ENCODE results near the gene TFF2. TPM values are rescaled to one million over a fixed set of nuclear protein-coding genes. Genes with fewer than 3 reads are reported as not detected.

TFF2 gene
- total and polyA plus RNA-seq, 12 donors = not detected

DNA sequence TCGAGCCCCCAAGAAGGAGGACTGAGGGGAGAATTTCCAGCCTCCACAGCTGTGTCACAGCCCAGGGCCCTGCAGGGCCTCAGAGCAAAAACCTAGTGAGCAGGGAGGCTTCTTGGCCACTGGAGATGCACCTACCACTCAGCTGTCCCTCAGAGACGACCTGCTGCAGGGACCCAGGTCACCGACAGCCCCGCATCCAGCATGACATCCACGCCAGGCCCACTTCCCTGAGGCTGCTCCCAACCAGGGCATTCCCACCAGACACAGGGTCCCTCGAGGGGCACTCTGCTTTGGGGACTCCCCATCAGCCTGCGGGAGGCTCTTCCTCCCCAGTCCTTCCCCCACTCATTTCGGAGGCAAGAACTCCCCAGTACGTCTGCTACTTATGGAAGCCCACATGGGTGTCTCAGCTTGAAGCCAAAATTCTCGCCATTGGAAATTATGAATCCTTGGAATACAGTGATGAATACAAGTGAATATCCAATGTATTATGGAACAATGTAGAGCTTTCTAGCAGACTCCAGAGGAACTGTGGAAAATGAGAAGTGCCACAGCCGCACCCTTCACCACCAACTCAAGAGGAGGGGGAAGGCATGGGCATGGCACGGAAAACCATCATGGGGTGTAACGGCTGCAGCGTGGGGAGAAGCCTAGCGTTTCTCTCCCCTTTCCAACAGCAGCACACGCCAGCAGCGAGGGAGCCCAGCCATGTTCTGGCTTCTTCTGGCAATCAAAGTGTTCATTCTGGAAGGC is 42.5 kb downstream of the TFF2 start:
- H3K27me3 ChIP-seq = peaks cover 0 to 53% (median 15%) of the 10 kb centered on the region in 7 donors
- H3K4me1 ChIP-seq = peaks cover 0 to 27% (median 21%) of the 10 kb centered on the region in 9 donors
- no peak overlapping the region for H3K4me3 ChIP-seq
- ATAC-seq (no peak), DNase-seq (no peak)
- WGBS, 2 donors = 84 to 90% methylated on average over 17 of the region's 17 CpGs
- TF ChIP-seq, protein P1, sequence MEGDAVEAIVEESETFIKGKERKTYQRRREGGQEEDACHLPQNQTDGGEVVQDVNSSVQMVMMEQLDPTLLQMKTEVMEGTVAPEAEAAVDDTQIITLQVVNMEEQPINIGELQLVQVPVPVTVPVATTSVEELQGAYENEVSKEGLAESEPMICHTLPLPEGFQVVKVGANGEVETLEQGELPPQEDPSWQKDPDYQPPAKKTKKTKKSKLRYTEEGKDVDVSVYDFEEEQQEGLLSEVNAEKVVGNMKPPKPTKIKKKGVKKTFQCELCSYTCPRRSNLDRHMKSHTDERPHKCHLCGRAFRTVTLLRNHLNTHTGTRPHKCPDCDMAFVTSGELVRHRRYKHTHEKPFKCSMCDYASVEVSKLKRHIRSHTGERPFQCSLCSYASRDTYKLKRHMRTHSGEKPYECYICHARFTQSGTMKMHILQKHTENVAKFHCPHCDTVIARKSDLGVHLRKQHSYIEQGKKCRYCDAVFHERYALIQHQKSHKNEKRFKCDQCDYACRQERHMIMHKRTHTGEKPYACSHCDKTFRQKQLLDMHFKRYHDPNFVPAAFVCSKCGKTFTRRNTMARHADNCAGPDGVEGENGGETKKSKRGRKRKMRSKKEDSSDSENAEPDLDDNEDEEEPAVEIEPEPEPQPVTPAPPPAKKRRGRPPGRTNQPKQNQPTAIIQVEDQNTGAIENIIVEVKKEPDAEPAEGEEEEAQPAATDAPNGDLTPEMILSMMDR (IDR thresholded peaks at IDR 0.05) = no peak
- H3K9me3 ChIP-seq = no peaks in the 10 kb centered on the region
- no peaks in the 10 kb centered on the region for H3K36me3 ChIP-seq
- no peak overlapping the region for H3K27ac ChIP-seq
- intact Hi-C loops (cut with DNase I) = loop anchor here in 3 of 10 donors (10.0 kb wide), 1 partner anchor 144 kb away; no protein-coding TSS in a partner anchor

DNA sequence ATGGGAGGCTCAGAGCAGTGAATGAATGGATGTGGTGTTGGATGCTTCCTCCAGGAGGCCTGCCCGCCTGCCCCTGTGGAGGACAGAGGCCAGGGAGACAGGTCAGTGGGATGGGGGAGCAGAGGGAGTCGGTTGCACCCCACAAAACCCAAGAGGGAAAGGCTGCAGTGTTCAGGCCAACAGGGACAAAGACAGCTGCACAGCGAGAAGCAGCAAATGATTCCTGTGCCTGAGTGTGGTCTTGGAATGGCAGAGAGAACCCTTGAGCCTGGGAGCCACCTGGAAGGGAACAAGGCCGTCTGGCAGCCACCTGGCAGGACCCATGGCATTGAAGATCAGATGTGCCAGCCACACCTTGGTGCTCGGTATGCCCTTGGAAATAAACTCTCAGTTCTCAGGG is 43.7 kb downstream of the TFF2 start:
- intact Hi-C loops (cut with DNase I) = loop anchor here in 3 of 10 donors (10.0 kb wide), 1 partner anchor 142 kb away; no protein-coding TSS in a partner anchor
- no peak overlapping the region for H3K27ac ChIP-seq
- no peaks in the 10 kb centered on the region for H3K9me3 ChIP-seq
- DNase-seq (no peak), ATAC-seq (no peak)
- TF ChIP-seq, protein P1 (IDR thresholded peaks at IDR 0.05) = no peak
- H3K36me3 ChIP-seq = no peaks in the 10 kb centered on the region
- H3K4me1 ChIP-seq = peaks cover 3 to 31% (median 15%) of the 10 kb centered on the region in 9 donors
- H3K4me3 ChIP-seq = no peak overlapping the region
- WGBS, 2 donors = 84 to 89% methylated on average over 5 of the region's 5 CpGs
- H3K27me3 ChIP-seq = peaks cover 0 to 45% (median 15%) of the 10 kb centered on the region in 7 donors

DNA sequence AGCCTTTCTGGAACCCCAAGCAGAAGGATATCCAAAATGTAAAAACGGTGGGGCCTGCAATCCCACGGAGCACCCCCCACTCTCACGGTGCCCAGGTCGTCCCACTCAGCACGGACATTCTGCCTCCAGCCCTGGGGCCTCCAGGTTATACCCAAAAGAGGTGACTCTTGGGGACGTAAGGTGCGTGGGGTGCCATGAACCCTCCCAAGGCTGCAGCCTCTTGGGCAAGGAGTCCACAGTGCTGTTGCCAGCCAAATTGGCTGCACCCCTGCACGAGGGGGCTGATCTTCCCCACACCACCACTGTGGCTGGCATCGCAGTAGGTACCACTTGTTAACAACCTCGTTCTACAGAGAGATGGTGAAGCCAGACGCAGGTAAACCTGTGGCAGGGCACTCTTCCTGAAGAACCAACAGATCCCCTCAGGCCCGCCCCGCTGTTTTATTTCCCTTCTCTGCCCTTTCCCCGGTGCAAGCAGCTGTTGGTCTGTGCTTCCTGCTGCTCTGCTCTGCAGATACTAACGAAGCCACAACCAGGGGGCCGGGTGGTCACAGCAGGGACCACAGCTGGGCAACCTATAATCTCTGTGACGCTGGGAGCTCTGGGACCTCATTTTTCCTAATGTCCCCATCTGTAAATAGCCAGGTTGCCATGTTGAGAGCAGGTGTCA is 44.3 kb downstream of the TFF2 start:
- TF ChIP-seq, protein P1 (IDR thresholded peaks at IDR 0.05) = no peak
- no peak overlapping the region for H3K27ac ChIP-seq
- no peaks in the 10 kb centered on the region for H3K36me3 ChIP-seq
- H3K27me3 ChIP-seq = peaks cover 0 to 45% (median 15%) of the 10 kb centered on the region in 7 donors
- peaks cover 4 to 36% (median 20%) of the 10 kb centered on the region in 9 donors for H3K4me1 ChIP-seq
- no peak for DNase-seq
- no peak overlapping the region for H3K4me3 ChIP-seq
- no peak for ATAC-seq
- 77% methylated on average over 17 of the region's 17 CpGs for WGBS, 2 donors
- H3K9me3 ChIP-seq = no peaks in the 10 kb centered on the region
- intact Hi-C loops (cut with DNase I) = loop anchor here in 3 of 10 donors (10.0 kb wide), 1 partner anchor 142 kb away; no protein-coding TSS in a partner anchor

DNA sequence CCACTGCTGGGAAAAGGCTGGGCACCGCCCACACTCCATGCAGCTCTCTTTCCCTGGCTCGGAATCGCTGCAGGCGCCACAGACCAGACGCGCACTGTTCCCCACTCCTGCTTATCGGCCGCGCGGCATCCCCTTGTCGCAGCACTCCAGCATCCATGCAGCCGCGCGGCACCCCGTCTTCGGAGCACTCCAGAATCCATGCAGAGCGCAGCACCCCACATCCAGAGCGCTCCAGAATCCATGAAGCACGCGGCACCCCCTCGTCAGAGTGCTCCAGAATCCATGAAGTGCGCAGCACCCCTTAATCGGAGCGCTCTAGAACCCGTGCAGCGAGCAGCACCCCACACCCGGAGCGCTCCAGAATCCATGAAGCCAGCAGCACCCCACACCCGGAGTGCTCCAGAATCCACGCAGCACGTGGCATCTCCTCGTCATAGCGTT is 45.1 kb downstream of the TFF2 start:
- H3K27me3 ChIP-seq = peaks cover 0 to 45% (median 15%) of the 10 kb centered on the region in 7 donors
- WGBS, 2 donors = 95 to 96% methylated on average over 33 of the region's 33 CpGs
- H3K4me3 ChIP-seq = no peak overlapping the region
- no peaks in the 10 kb centered on the region for H3K36me3 ChIP-seq
- H3K27ac ChIP-seq = no peak overlapping the region
- no peak for ATAC-seq
- H3K9me3 ChIP-seq = no peaks in the 10 kb centered on the region
- peaks cover 4 to 44% (median 27%) of the 10 kb centered on the region in 9 donors for H3K4me1 ChIP-seq
- TF ChIP-seq, protein P1 (IDR thresholded peaks at IDR 0.05) = no peak
- intact Hi-C loops (cut with DNase I) = loop anchor here in 3 of 10 donors (10.0 kb wide), 1 partner anchor 141 kb away; no protein-coding TSS in a partner anchor
- no peak for DNase-seq

Data from heart right ventricle (tissue), 16 donors.